ENCODE data around the gene CALML5. TPM values are rescaled to one million over a fixed set of nuclear protein-coding genes. Genes with fewer than 3 reads are reported as not detected.

CALML5 gene
- total RNA-seq, 1 experiment from 2014 or later, result not detected

DNA sequence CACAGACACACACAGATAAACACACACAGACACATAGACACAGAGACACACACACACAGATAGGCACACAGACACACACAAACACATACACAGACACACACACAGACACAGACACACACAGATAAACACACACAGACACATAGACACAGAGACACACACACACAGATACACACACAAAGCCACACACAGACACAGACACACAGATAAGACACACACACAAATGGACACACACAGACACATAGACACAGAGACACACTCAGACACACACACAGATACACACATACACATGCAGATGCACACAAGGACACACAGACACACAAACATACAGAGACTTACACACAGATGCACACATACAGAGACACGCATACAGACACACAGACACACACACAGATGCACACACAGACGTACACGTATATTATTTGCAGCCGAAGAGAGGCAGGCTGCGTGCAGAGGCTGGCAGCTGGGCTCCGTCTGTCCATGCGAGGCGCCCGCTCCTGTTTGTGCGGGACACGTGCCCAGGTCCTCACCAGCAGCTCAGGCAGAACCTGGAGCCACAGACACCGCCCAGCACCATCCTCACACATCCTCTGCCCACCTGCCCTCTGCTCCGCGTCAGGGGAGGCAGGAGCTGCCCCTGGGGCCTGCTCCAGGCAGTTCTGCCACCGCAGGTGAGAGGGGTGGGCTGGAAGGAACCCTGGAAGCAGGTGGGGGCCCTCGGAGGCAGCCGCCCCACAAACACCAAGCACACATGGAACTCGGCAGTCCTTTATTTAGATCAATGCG, 1.2 kb downstream of the CALML5 start:
- no peaks in the 10 kb centered on the region for H3K9me2 ChIP-seq (replicated peaks; ENCODE audit: low read length)
- peaks cover 15% of the 10 kb centered on the region for H3K4me1 ChIP-seq (ENCODE audit: insufficient read depth, low read length)
- ChIA-PET POLR2A (ENCODE audit: unreplicated experiment) (no interaction called here), CTCF (no interaction called here)
- ATAC-seq, result no peak
- intact Hi-C loops (cut with micrococcal nuclease), result no loop called here
- DNase-seq, result no peak
- H3K36me3 ChIP-seq (ENCODE audit: low read depth, low read length), result no peaks in the 10 kb centered on the region
- no peak overlapping the region for H2AFZ ChIP-seq (ENCODE audit: low read length)
- no TSS peak for BruUV-seq (replicated peaks)
- no peak overlapping the region for H3K4me2 ChIP-seq (ENCODE audit: low read length)
- no peak overlapping the region for H3K27ac ChIP-seq (ENCODE audit: low read length)
- H4K20me1 ChIP-seq (ENCODE audit: low read length), result no peaks in the 10 kb centered on the region
- TF ChIP-seq EZH2phosphoT487 (IDR thresholded peaks at IDR 0.05; ENCODE audit: borderline replicate concordance, low read length) (no peak), EZH2 (IDR thresholded peaks at IDR 0.05; ENCODE audit: low read length, unreplicated experiment) (no peak)
- TF ChIP-seq, protein P1, sequence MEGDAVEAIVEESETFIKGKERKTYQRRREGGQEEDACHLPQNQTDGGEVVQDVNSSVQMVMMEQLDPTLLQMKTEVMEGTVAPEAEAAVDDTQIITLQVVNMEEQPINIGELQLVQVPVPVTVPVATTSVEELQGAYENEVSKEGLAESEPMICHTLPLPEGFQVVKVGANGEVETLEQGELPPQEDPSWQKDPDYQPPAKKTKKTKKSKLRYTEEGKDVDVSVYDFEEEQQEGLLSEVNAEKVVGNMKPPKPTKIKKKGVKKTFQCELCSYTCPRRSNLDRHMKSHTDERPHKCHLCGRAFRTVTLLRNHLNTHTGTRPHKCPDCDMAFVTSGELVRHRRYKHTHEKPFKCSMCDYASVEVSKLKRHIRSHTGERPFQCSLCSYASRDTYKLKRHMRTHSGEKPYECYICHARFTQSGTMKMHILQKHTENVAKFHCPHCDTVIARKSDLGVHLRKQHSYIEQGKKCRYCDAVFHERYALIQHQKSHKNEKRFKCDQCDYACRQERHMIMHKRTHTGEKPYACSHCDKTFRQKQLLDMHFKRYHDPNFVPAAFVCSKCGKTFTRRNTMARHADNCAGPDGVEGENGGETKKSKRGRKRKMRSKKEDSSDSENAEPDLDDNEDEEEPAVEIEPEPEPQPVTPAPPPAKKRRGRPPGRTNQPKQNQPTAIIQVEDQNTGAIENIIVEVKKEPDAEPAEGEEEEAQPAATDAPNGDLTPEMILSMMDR (conservative IDR thresholded peaks at IDR 0.05; ENCODE audit: low read depth, low read length), result no peak
- no peaks in the 10 kb centered on the region for H3K79me2 ChIP-seq (ENCODE audit: low read length)
- H3F3A ChIP-seq (ENCODE audit: low read length, unreplicated experiment), result no peaks in the 10 kb centered on the region
- H3K27me3 ChIP-seq (ENCODE audit: low read length), result no peaks in the 10 kb centered on the region
- no peak overlapping the region for H3K4me3 ChIP-seq (ENCODE audit: low read length)
- H3K9me3 ChIP-seq (ENCODE audit: low read length), result no peaks in the 10 kb centered on the region
- no peak overlapping the region for H3K9ac ChIP-seq (ENCODE audit: low read length)

DNA sequence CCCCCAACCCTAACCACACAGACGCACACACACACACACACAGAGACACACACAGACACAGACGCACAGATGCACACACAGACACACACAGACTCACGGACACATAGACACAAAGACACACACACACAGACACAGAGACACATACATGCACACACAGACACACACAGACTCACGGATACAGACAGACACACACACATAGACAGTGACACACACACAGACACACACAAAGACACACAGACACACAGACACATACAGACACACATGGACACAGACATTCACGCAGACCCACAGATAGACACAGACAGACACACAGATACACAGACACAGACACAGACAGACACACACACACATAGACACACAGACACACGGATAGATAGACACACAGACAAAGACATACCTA, 2.1 kb downstream of the CALML5 start:
- DNase-seq (no peak), ATAC-seq (no peak)
- ChIA-PET CTCF (no interaction called here), POLR2A (ENCODE audit: unreplicated experiment) (no interaction called here)
- Histone ChIP-seq H3K4me2 (ENCODE audit: low read length) (no peak overlapping the region), H2AFZ (ENCODE audit: low read length) (no peak overlapping the region), H3K9me2 (replicated peaks; ENCODE audit: low read length) (no peaks in the 10 kb centered on the region), H3K9ac (ENCODE audit: low read length) (no peak overlapping the region), H3K27me3 (ENCODE audit: low read length) (no peaks in the 10 kb centered on the region), H3K36me3 (ENCODE audit: low read depth, low read length) (no peaks in the 10 kb centered on the region), H3K9me3 (ENCODE audit: low read length) (no peaks in the 10 kb centered on the region), H3K4me1 (ENCODE audit: insufficient read depth, low read length) (peaks cover 11% of the 10 kb centered on the region; the same call in 1 of the 2 replicates), H3K79me2 (ENCODE audit: low read length) (no peaks in the 10 kb centered on the region), H3F3A (ENCODE audit: low read length, unreplicated experiment) (no peaks in the 10 kb centered on the region), H3K4me3 (ENCODE audit: low read length) (no peak overlapping the region), H4K20me1 (ENCODE audit: low read length) (no peaks in the 10 kb centered on the region), H3K27ac (ENCODE audit: low read length) (no peak overlapping the region)
- BruUV-seq (replicated peaks), result no TSS peak
- TF ChIP-seq, protein P1 (conservative IDR thresholded peaks at IDR 0.05; ENCODE audit: low read depth, low read length), result no peak
- TF ChIP-seq EZH2phosphoT487 (IDR thresholded peaks at IDR 0.05; ENCODE audit: borderline replicate concordance, low read length), result no peak
- TF ChIP-seq EZH2 (IDR thresholded peaks at IDR 0.05; ENCODE audit: low read length, unreplicated experiment), result no peak
- intact Hi-C loops (cut with micrococcal nuclease), result no loop called here
